ENCODE measurements around the gene RBM4.
A peak's percentile ranks its signal among the peaks of the same experiment; 100 is the strongest.

The RBM4 gene

DNA sequence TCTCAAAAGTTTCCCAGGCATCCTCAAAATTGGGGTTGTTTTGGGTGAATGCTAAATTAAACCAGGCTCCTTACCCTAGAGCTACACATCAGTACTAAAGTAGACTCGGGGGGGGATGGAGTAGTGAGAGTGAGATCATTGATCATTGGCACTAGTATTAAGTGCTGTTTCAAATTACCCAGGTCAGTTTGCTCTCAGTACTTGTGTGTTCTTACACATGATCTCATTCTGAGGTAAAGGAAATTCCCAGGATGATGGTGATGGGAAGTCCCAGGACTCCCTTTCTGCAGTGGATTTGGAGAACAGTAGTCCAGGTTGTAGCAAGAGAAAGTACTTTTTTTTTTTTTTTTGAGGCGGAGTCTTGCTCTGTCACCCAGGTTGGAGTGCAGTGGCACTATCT lies 12.5 kb downstream of the RBM4 start:
- no peak for DNase-seq (ENCODE audit: low read depth)

DNA sequence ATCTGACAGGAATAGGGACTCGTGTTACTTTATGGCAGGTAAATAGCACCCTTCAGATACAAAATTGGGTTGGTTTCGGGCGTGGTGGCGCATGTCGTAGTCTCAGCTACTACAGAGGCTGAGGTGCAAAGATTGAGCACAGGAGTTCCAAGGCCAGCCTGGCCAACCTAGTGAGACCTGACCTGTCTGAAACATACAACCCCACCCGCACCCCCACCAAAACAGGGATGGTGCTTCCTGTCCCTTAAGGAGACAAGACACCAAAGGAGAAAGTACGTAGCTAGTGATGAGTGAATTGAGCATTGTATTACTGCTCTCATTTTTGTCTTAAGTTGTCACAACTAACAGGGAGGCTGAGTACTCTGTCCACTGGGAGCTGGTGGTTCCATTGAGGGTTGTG lies 14.1 kb downstream of the RBM4 start:
- no peak for DNase-seq (ENCODE audit: low read depth)

DNA sequence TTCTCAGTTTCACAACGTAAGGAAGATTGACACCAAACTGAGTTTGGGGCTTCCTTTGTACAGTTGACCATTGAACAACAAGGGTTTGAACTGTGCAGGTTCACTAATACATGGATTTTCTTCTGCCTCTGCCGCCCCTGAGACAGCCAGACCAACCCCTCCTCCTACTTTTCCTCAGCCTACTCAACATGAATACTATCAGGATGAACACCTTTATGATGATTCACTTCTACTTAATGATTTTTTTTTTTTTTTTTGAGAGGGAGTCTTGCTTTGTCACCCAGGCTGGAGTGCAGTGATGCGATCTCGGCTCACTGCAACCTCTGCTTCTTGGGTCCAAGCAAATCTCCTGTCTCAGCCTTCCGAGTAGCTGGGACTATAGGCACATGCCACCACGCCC lies 14.6 kb downstream of the RBM4 start:
- DNase-seq (ENCODE audit: low read depth) = no peak

DNA sequence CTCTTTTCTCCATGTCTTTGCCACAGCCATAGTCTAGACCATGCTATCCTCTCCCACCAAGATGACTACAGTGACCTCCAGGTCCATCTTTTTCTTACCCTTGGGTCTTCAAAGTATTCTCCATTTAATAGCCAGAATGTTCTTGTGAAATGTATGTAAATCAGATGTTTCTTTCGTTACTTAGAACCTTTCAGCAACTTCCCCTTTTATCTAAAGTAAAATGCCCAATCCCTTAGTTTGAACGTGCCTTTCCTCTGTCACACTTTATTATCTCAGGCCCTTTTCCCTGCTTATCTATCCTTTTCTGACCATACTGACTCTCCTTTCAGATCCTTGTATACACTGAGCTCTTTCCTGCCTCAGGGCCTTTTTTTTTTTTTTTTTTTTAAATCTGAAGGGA lies 21.3 kb downstream of the RBM4 start:
- DNase-seq (ENCODE audit: low read depth) = no peak

DNA sequence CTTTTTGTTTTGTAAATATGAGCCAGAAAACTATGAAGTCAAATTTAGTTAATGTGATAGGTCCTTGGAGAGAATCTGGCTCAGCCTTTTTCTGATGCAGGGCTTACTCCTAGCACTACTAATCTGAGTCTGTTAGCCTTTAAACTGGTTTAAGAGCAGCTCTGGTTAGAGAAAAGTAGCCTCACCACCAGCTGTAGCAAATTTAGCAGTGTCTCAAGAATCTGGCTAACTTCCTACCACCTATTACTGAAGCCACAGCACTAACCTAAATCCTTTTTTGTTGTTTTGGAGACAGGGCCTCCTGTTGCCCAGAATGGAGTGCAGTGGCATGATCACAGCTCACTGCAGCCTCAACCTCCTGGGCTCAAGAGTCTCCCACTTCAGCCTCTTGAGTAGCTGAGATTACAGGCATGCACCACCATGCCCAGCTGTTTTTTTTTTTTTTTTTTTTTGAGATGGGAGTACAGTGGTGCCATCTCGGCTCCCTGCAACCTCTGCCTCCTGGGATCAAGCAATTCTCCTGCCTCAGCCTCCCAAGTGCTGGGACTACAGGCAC lies 25.3 kb downstream of the RBM4 start:
- no peak for DNase-seq (ENCODE audit: low read depth)

DNA sequence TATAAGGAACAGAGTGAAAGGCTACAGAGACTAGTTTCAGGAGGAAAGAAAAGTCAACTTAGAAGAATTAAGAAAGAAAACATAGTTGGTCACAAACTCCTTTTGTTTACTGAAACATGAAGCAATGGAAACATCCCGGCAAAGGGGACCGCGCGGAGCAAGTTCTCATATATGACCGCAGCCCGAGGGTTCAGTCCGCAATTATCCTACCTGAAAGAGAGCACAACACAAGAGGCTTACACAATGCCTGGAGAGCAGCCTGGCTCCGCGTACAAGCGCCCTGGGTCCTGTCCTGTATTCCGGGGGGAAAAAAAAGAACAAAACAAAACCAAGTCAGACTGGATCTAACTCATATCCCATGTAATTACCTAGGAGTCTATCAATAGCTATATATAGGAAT lies 26.9 kb downstream of the RBM4 start:
- DNase-seq (ENCODE audit: low read depth) = no peak

DNA sequence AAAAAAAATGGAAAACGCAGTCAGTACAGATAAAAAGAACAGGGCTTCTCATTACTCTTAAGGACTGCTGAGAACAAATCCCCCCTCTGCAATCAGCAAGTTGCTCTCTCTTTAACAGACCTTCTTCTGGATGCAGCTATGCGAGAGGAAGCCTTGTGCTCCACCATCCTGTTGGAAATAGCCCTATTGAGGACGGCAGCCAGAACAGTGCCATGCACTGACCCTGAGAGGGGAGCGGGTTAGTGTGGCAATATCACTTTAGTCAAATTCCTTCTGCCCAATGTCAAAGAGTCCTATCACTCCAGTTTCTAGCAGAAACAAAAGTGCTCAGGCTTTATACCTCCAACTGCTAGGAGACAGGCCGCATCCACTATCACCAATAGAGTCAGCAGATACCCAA lies 32.3 kb downstream of the RBM4 start:
- DNase-seq (ENCODE audit: low read depth) = no peak

DNA sequence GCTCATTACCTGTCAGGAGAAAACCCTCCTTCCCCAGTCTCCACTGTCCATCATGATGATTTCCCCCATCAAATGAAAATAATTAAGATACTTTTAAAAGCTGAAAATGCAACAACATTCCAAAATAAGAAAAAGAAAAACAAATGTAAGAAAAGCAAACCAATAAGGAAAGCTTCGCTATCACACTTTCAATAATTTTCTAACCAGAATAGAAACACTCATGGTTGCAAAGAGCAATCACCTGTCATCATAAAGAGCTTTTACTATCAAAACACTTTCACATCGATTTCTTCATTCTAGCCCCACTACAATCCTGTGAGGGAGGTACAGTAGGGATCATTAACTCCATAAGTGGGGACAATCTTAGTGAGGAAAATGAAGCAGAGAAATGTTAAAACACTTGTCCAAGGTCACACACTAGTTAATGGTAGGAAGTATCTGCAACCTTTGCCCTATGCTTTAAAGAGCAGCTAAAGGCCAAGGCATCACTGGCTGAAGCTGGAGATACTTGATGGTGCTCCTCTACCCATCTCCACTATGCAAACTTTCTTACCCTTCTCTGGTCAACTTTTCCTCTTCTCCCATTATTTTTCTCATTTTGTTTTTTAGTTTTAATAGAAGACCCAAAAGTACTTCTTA lies 36.6 kb downstream of the RBM4 start:
- DNase-seq (ENCODE audit: low read depth) = no peak

DNA sequence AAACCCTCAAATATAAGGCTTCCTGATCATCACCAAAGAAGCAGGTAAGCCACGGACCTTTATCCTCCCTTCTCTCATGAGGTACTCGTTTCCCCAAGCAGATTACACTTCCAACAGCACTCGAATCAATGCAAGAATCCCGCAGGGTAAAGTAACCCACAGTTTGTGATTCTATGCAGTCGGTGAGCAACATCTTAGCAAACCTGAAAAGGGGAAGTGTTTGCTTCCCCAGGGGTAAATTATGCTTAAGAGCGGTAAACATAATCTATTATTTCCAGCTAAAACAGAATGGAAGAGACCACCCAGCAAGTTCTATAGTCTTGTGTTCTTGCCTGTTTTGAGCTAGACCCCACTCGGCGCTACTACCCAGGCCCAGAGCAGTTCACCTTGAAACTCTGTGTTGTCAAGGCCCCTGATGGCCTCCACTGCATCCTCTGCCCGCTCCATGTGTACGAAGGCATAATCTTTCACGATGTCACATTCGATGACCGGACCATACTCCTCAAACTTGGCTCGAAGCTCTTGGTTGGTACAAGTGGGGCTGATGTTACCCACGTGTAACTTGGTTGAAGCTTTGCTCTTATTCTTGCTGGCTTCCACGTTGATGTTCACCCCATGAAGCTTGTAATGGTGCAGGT lies 37.9 kb downstream of the RBM4 start:
- no peak for DNase-seq (ENCODE audit: low read depth)

DNA sequence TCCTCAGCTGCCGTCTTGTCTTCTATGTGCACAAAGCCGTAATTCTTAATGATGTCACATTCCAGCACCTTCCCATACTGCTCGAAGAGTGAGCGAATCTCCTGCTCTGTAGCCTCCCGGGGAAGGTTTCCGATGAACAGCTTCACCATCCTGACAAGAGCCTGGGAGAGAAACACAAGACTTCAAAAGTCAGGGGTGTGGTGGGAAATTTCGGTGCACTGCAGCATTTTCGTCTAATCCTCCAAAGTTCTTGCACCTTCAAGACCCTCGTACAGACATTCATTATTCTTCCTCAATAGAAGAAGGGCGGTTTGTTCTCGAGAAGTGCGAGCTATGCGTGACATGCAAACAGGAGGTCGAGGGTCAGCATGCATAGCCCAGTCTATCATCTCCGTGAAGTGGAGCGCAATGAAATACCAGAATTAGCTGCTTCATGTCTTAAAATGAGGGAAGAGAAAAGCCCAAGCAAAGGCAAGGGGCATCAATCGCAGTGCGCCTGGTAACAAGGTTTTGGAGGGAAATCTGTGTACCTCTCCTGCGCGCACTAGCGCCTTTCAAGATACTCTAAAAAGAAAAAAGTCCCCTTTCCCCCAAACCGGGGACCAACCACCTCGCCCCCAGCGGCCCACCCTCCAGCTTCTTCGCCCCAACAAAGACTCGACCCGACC lies 38.6 kb downstream of the RBM4 start:
- DNase-seq (ENCODE audit: low read depth) = no peak

DNA sequence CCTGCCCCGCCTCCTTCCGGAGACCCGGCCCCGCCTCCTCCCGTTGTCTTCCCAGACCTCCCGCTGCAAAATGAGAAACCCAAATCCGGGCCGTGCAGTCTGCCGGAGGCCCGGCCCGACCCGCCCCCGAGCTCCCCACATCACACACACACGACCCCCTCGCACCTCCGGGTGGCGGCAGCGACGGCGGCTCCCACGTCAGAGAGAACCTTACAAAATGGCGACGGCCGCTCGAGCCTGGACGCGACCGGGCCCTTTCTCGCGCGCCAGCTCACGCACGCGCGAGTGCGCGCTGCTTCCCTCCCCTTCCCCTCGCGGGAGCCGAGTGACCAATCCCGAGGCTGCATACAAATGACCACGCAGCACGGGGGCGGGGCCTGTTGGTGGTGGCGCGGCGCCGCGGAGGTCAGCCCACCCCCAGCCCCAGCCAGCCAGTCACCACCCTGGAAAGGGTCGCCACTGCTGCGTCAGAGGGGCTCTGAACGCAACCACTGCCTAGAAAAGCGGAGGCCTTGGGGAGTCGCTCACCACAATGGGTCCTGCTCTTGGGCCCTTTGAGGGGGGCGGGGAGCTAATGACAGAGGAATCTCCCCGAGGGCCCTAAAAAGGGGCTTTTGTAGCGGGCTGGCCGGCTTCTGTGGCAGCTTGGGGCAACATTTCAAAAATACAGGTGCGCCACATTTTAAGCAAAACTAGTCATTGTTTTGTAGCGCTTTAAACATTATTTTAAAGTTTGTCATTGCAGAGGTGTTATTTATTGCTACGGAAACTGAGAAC lies 39.3 kb downstream of the RBM4 start, which contains the start of gene RBM4B:
TSS of gene RBM4B (minus strand) at position 289 of the 777 bp plus-strand sequence. CDS start 808 bp downstream, outside the sequence.
- DNase-seq (ENCODE audit: low read depth) = peak; percentile 87

DNA sequence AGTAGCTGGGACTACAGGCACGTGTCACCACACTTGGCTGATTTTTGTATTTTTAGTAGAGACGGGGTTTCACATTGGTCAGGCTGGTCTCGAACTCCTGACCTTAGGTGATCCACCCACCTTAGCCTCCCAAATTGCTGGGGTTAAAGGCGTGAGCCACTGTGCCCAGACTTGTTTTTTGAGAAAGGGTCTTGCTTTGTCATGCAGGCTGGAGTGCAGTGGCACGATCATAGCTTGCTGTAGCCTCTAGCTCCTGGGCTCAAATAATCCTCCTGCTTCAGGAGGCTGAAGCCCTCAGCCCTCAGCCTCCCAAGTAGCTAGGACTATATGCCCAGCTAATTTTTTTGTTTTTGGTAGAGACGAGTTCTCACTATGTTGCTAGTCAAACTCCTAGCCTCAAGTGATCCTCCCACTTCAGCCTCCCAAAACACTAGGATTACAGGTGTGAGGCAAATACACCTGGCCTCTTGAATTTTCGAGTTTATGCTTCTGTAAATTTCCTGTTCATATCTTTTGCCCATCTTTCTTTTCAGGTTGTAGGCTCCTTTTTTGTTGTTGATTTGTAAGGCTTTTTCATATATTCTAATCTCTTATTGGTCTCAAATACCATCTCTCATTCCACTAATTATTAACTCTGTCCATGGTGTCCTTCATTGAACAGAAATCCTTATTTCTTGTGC lies 42.6 kb downstream of the RBM4 start:
- DNase-seq (ENCODE audit: low read depth) = no peak

DNA sequence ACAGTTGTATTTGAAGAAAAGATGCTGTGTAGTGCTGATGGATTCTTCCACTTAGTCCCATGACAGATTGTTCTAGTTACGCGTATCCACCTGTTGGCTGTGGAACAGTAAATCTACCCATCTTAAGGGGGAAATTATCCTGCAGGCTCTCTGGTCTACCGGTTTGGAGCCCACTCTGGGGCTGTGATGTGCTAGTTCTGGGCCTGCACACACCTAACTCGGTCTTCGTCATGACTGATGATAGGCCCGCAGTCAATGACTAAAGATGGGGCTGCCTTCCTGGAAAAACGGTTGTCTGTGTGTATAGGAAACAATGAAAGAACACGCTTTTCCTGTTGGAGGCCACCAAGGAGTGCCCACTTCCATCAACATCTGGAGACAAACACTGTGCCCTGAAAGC lies 45.4 kb downstream of the RBM4 start:
- no peak for DNase-seq (ENCODE audit: low read depth)

DNA sequence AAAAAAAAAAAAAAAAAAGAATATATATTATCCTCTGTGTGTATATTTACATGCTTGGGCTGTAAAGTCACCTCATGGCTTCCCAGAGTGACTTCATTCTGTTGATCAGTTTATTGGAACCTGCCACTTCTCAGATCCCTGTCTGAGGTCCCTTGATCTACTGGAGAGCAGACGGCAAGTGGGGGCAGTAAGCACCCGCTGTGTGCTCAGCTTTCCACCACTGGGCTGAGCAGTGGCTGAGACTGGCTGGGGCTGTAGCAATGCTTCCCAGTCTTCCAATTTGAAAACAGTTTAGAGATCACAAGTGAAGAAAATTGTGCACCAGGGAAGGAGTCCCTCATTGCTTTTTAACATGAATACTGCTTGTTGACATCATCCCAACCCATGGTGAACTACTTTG lies 46.1 kb downstream of the RBM4 start:
- DNase-seq (ENCODE audit: low read depth) = no peak

DNA sequence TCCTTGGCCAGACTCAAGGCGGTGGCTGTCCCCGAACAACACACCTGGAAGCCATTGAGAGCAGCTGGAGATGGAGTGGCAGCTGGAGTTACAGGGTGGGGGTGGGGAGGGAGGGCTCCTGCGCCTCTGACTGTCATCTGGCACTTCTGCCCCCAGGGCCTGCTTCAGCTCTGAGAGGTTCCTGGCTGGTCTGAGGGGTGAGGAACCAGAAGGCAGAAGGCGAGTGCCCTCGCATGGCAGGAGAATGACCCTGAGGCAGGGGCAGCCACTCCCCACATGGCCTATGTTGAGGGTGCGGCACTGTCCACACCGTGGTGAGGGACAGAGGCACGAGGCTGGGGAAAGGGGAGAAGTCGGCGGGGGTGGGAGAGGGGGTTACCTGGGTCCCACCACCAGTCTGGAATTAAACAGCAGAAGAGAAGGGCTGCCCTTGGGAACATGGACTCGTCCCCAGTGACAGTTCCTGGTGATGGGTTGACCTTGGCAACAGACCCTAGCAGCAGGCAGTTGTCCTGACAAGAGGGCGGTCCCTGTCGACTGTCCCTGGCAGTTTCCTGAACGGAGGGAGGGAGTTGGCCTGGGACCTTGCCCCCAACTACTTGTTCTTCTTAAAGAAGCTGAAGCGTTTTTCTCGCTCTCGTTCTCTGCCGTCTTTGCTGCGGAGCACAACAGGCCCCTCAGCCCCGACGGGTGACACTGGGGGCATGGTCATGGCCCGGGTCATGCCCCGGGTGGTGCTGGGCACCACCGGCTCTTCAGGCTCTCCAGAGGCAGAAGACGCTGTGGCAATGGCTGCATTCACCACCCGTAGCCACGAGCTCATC lies 47.0 kb downstream of the RBM4 start:
- no peak for DNase-seq (ENCODE audit: low read depth)

DNA sequence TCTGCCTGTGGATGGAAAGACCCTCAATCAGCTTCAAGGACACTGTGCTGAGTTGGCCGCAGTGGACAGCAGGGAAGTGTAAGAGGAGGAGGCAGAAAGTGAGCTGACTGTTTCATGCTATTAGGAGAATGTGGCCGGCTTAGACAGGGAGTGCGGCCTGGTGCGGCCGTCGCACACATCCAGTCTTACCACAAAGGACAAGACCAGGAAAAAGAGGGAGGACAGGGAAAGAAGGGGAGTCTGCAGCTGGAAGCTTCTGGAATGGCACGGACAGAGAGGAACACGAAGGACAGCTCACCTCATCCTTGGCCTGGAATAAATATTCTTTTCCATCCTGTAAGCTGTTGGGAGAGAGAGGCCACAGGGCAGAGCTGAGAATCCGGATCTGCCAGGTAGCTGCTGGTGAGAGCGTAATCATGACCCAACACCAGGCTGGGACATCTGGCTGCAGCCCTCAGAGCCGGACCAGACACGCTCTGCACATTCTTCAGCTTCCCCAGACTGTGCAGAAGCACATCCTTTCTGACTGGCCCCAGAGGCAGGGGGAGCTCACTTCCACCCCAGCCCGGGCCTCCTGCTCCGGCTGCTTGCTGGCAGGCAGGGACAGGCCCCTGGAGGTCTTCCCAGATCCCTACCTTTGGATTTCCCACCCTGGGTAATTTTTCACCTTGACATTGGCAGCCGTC lies 47.7 kb downstream of the RBM4 start:
- no peak for DNase-seq (ENCODE audit: low read depth)

DNA sequence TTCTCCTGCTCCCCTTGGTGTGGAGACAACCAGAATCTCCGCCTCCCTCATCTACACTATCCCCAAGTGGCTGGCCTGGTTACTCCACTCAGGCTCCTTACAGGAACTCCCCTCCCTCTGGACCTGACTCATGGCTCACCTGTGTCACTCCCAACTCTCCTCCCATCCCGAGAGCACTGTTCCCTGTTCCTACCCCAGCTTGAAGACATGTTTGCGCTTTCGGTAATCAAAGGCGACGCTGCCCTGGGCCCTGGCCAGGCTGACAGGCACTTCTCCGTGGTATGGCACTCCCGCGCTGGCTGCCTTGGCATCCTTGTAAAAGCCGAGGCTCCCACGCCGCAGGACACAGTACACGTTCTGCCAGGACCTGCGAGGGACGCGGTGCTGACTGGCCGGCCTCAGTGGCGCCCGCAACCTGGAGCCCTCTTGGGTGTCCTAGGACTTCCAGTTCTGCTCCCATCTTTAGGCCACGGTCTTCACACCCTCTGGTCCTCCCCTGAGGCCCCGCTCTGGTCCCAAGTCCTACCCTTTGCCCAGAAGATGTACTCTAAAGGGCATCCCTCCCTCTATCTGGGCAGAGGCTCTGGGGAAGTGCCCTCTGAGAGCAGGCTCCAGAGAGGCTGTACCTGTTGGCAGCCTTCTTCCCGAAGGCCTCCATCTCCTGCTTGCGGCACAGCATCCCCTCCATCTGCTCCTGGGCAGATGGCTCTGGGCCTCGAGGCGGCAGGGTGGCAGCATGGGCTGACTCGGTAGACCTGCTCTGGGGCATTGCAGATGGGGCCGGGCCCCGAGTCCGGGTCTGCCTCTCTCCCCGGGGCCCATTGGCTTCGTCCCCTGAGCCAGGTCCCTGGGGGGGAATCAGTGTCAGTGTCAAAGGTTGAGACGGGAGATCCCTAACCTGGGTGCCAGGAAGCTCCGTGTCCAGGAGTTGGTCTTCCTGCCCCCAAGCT lies 48.6 kb downstream of the RBM4 start:
- DNase-seq (ENCODE audit: low read depth) = no peak

DNA sequence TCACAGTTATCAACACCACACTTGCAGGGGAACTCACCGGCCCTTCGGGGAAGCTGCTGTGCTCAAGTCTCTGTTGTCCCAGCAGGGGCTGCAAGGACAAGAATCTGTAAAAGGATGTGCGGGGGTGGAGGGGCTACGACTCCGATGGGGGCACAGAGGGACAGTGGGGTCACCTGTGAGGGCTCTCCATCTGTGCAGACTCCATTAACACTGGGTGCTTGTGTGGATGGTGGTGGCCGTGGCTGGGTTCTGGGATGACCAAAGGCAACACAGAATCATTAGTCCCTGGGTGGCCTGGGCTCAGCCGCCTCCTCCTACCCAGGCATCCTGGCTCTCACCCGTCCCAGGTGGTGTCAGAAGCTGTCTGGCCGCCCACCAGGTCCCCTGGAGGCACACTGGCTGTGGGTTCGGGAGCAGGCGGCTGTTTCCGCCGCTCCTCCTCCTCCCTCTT lies 49.4 kb downstream of the RBM4 start:
- no peak for DNase-seq (ENCODE audit: low read depth)
